Epithelial cell of prostate (primary cell): ENCODE measurements around the gene MEI4.
"Not testable (repeated sequence)": the region's sequence is repeated elsewhere in the genome, so short reads cannot be mapped to it uniquely, and the experiment has no call there.

Experiments used
- DNase-seq: peaks from one replicate; pipeline ENCODE4 v3.0.0-alpha.2; 2011; ENCODE audit warnings: low read depth, low spot score
- H3K27ac ChIP-seq: fragments of 450-650 bp; 2 replicates; pipeline ENCODE4 v1.5.1; 2017; ENCODE audit warnings: mild to moderate bottlenecking

Gene MEI4

GRCh38 chr6:77812304-77812703 is 159.5 kb downstream of the MEI4 start:
- no peak for DNase-seq
- H3K27ac ChIP-seq: no peak overlapping the region

GRCh38 chr6:77813090-77813489 is 160.3 kb downstream of the MEI4 start:
- no peak overlapping the region for H3K27ac ChIP-seq
- DNase-seq: no peak

GRCh38 chr6:77814119-77814518 is 161.3 kb downstream of the MEI4 start:
- no peak for DNase-seq
- H3K27ac ChIP-seq: no peak overlapping the region

GRCh38 chr6:77815531-77815930 is 162.7 kb downstream of the MEI4 start:
- H3K27ac ChIP-seq: no peak overlapping the region
- DNase-seq: no peak

- H3K27ac ChIP-seq: no peak overlapping the region
- no peak for DNase-seq
Observed at GRCh38 chr6:77816766-77817270, 164.0 kb downstream of the MEI4 start.

DNA sequence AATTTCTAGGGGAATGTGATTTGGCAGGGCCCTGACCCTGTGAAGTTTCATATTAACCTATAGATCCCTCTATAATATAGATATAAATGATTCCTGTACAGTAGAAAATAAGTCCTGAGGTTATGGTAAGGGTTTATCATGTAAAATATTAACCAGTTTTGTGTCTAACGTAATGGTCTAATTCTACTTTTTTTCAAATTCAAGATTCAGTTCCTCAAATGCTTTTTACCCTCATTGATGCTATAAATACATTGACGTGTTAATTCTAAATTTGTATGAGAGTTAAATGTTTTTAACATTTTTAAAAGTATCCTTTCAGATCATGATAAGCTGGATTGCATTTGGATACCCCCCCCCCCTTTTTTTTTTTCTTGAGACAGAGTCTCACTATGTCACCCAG is 169.4 kb downstream of the MEI4 start:
- no peak for DNase-seq
- no peak overlapping the region for H3K27ac ChIP-seq

DNA sequence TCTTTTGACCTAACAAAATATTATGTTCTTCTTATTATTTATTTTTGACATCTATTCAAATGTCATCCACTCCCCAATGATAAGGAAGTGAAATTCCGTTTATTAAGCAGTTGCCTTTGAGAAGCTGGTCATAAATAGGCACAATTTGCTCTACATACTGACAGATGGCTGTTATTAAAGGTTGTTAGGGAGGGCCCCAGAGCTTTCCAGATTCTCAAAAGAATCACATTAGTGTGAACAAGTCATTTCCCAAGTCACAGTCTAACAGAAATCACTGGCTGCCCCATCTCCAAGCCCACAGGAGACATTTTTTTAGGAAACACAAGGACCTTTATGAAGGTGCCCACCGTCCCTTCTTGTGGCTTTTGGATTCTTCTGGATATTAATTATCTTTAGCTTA is 172.4 kb downstream of the MEI4 start:
- DNase-seq: no peak
- no peak overlapping the region for H3K27ac ChIP-seq

GRCh38 chr6:77829736-77830135 is 176.9 kb downstream of the MEI4 start:
- DNase-seq: no peak
- no peak overlapping the region for H3K27ac ChIP-seq

GRCh38 chr6:77833749-77834148 is 180.9 kb downstream of the MEI4 start:
- DNase-seq, H3K27ac ChIP-seq: not testable (repeated sequence)

DNA sequence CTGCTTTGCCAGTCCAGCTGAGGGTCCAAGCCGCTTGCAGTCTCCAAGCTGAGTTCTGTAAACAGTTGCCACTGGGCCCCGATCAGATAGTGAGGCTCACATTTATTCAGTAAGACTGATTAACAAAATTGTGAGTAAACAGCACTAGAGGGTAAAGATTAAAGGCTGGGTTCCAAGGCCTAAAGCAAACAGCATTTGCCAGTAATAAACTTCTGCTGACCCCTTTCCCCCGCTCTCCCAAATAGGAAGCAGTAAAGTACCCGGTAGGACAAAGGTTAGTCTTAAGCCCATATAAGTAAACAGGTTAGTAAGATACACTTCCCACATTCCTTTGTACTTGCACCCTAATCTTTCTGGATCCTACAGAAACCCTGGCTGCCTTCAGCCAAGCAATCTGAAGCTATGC is 181.8 kb downstream of the MEI4 start:
- DNase-seq: no peak
- H3K27ac ChIP-seq: no peak overlapping the region

GRCh38 chr6:77837034-77837784 is 184.4 kb downstream of the MEI4 start:
- DNase-seq: no peak
- no peak overlapping the region for H3K27ac ChIP-seq

- no peak overlapping the region for H3K27ac ChIP-seq
- no peak for DNase-seq
Observed at GRCh38 chr6:77839292-77839691, 186.5 kb downstream of the MEI4 start.

DNA sequence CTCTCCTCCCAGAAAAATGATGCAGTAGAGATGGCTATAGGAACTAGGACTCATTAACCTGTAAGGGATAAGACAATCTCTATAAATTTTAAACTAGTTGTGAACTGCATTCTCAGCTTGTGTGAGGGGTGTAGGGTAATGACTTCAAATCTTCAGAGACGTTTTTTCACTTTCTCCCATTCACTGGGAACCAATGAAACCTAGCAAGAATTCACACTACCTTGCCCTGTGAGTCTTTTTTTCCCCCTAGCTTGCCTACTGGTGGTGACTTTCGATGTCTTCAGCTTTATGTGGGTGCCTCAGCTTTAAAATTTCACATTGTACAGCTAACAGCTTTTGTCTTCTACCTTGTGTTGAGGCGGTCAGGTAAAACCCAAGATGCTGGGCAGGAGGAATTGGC is 192.0 kb downstream of the MEI4 start:
- no peak overlapping the region for H3K27ac ChIP-seq
- no peak for DNase-seq

GRCh38 chr6:77853401-77853800 is 200.6 kb downstream of the MEI4 start:
- no peak for DNase-seq
- H3K27ac ChIP-seq: no peak overlapping the region

DNA sequence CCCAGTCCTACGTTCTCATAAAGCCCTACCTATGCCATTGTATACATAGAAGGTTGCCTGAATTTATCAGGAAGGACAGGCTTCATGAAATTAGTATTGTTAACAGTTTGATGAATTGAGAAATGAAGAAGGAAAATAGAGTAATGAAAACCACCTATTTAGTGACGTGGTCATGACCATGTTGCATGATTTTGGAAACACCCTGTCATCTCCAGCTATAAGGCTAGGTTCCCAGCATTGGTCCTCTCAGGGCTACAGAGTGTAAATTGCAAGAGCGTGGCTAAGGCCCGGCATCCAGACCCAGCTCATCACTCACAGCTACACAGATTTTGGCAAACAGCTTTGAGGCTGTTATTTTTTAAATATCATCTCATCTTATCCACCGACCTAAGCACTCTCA is 203.6 kb downstream of the MEI4 start:
- no peak overlapping the region for H3K27ac ChIP-seq
- DNase-seq: no peak

GRCh38 chr6:77857421-77857820 is 204.6 kb downstream of the MEI4 start:
- no peak overlapping the region for H3K27ac ChIP-seq
- DNase-seq: no peak

DNA sequence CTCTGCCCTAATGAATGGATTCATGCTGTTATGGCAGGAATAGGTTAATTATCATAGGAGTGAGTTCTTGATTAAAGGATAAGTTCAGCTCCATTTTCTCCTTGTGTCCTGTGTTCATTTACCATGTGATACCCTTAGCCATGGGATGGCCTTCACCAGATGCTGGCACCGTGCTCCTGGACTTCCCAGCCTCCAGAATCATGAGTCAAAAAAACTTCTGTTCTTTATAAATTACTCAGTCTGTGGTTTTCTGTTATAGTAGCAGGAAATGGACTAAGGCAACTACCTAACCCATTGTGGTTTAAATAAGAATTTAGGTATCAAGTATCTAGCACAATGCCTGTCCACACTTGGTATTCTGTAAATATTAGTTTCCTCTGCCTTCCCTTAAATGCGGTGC is 223.5 kb downstream of the MEI4 start:
- peak; percentile 5 for DNase-seq
- H3K27ac ChIP-seq: no peak overlapping the region

- H3K27ac ChIP-seq: no peak overlapping the region
- DNase-seq: no peak
Observed at GRCh38 chr6:77879527-77879926, 226.7 kb downstream of the MEI4 start.

DNA sequence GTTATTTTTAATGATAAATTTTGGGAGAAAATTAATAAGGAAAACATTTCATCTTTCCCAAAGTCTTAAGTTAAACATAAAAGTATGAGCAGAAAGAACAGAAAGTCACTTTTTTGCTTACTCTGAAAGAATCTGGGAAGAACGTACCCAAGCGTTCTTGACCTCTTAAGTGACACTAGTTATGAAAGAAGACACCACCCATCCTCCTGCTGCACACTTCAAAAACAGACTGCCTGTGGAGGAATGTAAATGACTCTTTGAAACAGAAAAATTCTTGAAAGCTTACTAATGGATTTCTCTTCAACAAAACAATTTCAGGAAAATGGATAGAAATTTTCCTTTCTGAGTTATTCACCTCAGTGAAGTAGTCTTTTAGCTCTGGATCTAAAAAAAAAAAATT is 227.7 kb downstream of the MEI4 start:
- no peak overlapping the region for H3K27ac ChIP-seq
- DNase-seq: no peak

DNA sequence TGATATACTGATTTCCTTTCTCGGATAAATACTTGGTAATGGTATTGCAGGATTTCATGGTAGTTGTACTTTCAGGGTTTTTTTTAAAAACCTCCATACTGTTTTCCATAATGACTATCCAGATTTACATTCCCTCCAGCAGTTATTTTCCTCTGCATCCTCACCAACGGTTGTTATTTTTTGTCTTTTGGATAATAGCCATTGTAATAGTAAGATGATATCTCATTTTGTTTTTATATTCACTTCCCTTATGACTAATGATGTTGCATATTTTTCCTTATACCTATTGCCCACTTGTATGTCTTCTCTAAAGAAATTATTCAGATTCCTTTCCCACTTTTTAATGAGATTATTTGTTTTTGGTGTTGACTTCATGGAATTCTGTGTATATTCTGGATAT is 231.0 kb downstream of the MEI4 start:
- no peak overlapping the region for H3K27ac ChIP-seq
- no peak for DNase-seq

DNA sequence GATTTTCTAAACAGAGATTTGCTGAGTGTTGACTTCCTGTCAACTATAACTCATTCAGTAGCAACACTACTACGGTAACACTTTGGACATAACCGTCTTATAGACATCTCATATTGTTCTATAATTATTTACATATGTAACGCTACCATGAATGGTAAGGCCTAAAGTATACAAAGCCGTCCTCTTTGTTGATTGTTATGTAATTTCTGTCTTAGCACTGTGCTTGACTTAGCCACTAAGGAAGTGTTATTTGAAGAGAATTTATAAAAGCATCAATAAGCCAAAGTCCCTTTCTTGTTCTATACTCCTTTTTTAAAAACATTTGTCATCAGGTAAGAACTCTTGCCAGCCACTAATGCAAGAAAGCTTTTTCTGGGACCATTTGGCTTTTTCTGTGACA is 240.6 kb downstream of the MEI4 start:
- DNase-seq: no peak
- no peak overlapping the region for H3K27ac ChIP-seq

- no peak for DNase-seq
- H3K27ac ChIP-seq: no peak overlapping the region
Observed at GRCh38 chr6:77906070-77906469, 253.2 kb downstream of the MEI4 start.
